ENCODE data around the gene TRABD2B. TPM values are rescaled to one million over a fixed set of nuclear protein-coding genes. Genes with fewer than 3 reads are reported as not detected.

Gene TRABD2B
- total and polyA plus RNA-seq, 2 of the 13 experiments (the other 11 are each of a cell fraction or from before 2014, with no cell fraction given), result 0.04 TPM; not detected in 1

GRCh38 chr1:47927165-47927564, 70.0 kb downstream of the TRABD2B start (continued):
- TF ChIP-seq MAFF (IDR thresholded peaks at IDR 0.05; ENCODE audit: low read depth, low read length) (no peak), ETV5 (CRISPR knock-in tag; IDR thresholded peaks at IDR 0.05; ENCODE audit: borderline replicate concordance) (peak; percentile 74), ZNF570 (CRISPR knock-in tag; IDR thresholded peaks at IDR 0.05; ENCODE audit: borderline replicate concordance) (no peak), FOXA1 (IDR thresholded peaks at IDR 0.05) (no peak), FOXA1 (CRISPR knock-in tag; IDR thresholded peaks at IDR 0.05) (0 out of 2 replicates have a peak, but pooled peaks have one; percentile 16), ZNF740 (CRISPR knock-in tag; IDR thresholded peaks at IDR 0.05) (no peak), ZNF687 (CRISPR knock-in tag; IDR thresholded peaks at IDR 0.05) (peak; percentile 75), MAF1 (CRISPR knock-in tag; IDR thresholded peaks at IDR 0.05; ENCODE audit: borderline replicate concordance) (no peak), MED1 (CRISPR knock-in tag; IDR thresholded peaks at IDR 0.05) (0 out of 2 replicates have a peak, but pooled peaks have one; percentile 23), ZBTB26 (CRISPR knock-in tag; IDR thresholded peaks at IDR 0.05; ENCODE audit: borderline replicate concordance) (no peak), ZNF558 (CRISPR knock-in tag; IDR thresholded peaks at IDR 0.05; ENCODE audit: borderline replicate concordance) (no peak), ZIK1 (CRISPR knock-in tag; IDR thresholded peaks at IDR 0.05; ENCODE audit: borderline replicate concordance, low read depth) (no peak), ZNF556 (CRISPR knock-in tag; IDR thresholded peaks at IDR 0.05; ENCODE audit: borderline replicate concordance) (no peak), MIXL1 (CRISPR knock-in tag; IDR thresholded peaks at IDR 0.05) (no peak), ZNF597 (CRISPR knock-in tag; IDR thresholded peaks at IDR 0.05) (no peak), GFI1 (CRISPR knock-in tag; IDR thresholded peaks at IDR 0.05; ENCODE audit: borderline replicate concordance) (no peak), HMGA1 (CRISPR knock-in tag; conservative IDR thresholded peaks at IDR 0.05) (no peak), CHCHD3 (CRISPR knock-in tag; IDR thresholded peaks at IDR 0.05) (no peak), MAX (IDR thresholded peaks at IDR 0.05) (peak; percentile 50), RFX1 (IDR thresholded peaks at IDR 0.05) (peak; percentile 19; the same call in 1 of the 2 replicates), GATAD2A (CRISPR knock-in tag; IDR thresholded peaks at IDR 0.05) (peak; percentile 32; the same call in 1 of the 2 replicates), NFIC (IDR thresholded peaks at IDR 0.05; ENCODE audit: low read length) (no peak), RARA (CRISPR knock-in tag; IDR thresholded peaks at IDR 0.05) (0 out of 2 replicates have a peak, but pooled peaks have one; percentile 12)
